ENCODE measurements around the gene EPHA3.

- TF ChIP-seq RCOR1 (IDR thresholded peaks at IDR 0.05; ENCODE audit: low read depth, low read length) (no peak), SREBF2 (IDR thresholded peaks at IDR 0.05) (no peak), MAFK (IDR thresholded peaks at IDR 0.05; ENCODE audit: partially characterized antibody) (no peak), EHMT2 (IDR thresholded peaks at IDR 0.05; ENCODE audit: low read depth) (no peak), JUNB (IDR thresholded peaks at IDR 0.05) (no peak)
- TF ChIP-seq, protein P1, sequence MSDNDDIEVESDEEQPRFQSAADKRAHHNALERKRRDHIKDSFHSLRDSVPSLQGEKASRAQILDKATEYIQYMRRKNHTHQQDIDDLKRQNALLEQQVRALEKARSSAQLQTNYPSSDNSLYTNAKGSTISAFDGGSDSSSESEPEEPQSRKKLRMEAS (IDR thresholded peaks at IDR 0.05) = no peak
- TF ChIP-seq, protein P2, sequence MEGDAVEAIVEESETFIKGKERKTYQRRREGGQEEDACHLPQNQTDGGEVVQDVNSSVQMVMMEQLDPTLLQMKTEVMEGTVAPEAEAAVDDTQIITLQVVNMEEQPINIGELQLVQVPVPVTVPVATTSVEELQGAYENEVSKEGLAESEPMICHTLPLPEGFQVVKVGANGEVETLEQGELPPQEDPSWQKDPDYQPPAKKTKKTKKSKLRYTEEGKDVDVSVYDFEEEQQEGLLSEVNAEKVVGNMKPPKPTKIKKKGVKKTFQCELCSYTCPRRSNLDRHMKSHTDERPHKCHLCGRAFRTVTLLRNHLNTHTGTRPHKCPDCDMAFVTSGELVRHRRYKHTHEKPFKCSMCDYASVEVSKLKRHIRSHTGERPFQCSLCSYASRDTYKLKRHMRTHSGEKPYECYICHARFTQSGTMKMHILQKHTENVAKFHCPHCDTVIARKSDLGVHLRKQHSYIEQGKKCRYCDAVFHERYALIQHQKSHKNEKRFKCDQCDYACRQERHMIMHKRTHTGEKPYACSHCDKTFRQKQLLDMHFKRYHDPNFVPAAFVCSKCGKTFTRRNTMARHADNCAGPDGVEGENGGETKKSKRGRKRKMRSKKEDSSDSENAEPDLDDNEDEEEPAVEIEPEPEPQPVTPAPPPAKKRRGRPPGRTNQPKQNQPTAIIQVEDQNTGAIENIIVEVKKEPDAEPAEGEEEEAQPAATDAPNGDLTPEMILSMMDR (IDR thresholded peaks at IDR 0.05) = no peak
- TF ChIP-seq, protein P3, sequence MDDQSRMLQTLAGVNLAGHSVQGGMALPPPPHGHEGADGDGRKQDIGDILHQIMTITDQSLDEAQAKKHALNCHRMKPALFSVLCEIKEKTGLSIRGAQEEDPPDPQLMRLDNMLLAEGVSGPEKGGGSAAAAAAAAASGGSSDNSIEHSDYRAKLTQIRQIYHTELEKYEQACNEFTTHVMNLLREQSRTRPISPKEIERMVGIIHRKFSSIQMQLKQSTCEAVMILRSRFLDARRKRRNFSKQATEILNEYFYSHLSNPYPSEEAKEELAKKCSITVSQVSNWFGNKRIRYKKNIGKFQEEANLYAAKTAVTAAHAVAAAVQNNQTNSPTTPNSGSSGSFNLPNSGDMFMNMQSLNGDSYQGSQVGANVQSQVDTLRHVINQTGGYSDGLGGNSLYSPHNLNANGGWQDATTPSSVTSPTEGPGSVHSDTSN (IDR thresholded peaks at IDR 0.05) = no peak
Measured at GRCh38 chr3:89332793-89333192, 225.4 kb downstream of the EPHA3 start.

Measured in A549 (cell line).